Renal pelvis (tissue), 4 donors: ENCODE results near the gene XPNPEP3. TPM values are rescaled to one million over a fixed set of nuclear protein-coding genes. Genes with fewer than 3 reads are reported as not detected.

Experiments
- DNase-seq: peaks from one replicate; pipeline ENCODE4 v3.0.0-alpha.2; 2013
- polyA plus RNA-seq, 3 donors: library from polyadenylated mRNA; unstranded; fragments of 120-200 nt; gene quantifications; one replicate each; pipeline ENCODE4 v1.2.1, GENCODE V29; 2013; ENCODE audit not compliant: insufficient read length in 3 of 3

Gene XPNPEP3
- polyA plus RNA-seq, 3 donors = 16.6 to 31.5 (median 23.8) TPM

DNA sequence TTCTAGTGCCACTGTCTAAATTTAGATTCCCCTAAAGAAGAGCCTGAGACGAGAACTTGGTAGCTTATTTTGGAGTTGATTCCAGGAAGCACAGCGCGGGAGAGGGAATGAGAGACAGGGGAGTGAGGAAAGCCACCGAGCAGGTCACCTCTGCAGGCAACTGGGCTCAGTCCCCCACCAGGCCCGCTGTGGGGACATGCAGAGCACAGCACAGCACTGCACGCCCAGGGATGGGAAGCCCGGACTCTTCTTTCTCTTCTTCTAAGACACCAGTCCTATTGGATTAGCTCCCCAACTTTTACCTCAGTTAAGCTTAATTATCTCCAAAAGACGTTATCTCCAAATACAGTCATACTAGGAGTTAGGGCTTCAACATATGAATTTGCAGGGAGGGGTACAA lies 122.9 kb downstream of the XPNPEP3 start:
- no peak for DNase-seq

Other genes with a start within 250 kb of the XPNPEP3 start
- 10 to 100 TPM; 28.2 to 31.1 (median 28.5) TPM for gene MRTFA, start 220.4 kb upstream of the XPNPEP3 start, polyA plus RNA-seq
- gene MCHR1, start 177.7 kb upstream of the XPNPEP3 start, polyA plus RNA-seq = under 1 TPM in 2 of 3 donors, not detected in 1; 0.30 to 0.42 TPM
- gene SLC25A17, start 37.8 kb upstream of the XPNPEP3 start, polyA plus RNA-seq = 10 to 100 TPM; 38.1 to 42.8 (median 42.8) TPM
- 100 to 1,000 TPM; 563 to 683 (median 629) TPM for gene ST13, start 509 bp upstream of the XPNPEP3 start, polyA plus RNA-seq
- gene DNAJB7, start 5.0 kb downstream of the XPNPEP3 start, polyA plus RNA-seq = under 1 TPM; 0.24 to 0.99 (median 0.77) TPM
- 10 to 100 TPM; 66.6 to 78.0 (median 71.3) TPM for gene RBX1, start 94.2 kb downstream of the XPNPEP3 start, polyA plus RNA-seq
- gene EP300, start 235.4 kb downstream of the XPNPEP3 start, polyA plus RNA-seq = 10 to 100 TPM; 55.3 to 78.4 (median 72.0) TPM